ENCODE measurements around the gene APP.

Gene APP

DNA sequence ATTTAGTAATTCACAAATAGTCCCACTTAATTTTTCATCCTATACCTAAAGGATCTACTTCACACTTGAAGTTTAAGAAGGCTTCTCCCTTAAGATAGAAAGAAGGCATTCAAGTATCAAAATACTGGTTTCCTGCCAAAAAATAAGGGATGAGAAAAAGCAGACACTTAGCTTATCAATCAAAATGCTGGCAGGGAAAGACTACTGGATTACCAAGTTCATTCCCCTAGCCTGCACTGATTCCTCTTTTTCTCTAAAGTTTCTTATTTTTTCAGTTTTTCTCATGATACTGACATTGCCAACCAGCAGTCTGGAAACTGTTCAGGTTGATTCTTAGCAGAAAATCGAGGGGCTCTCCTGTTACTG, 231.2 kb downstream of the APP start:
- TF ChIP-seq ZBTB7A (IDR thresholded peaks at IDR 0.05; ENCODE audit: low read depth) (no peak), CEBPB (IDR thresholded peaks at IDR 0.05) (no peak), FOXM1 (IDR thresholded peaks at IDR 0.05; ENCODE audit: borderline replicate concordance, low read depth) (no peak), EP300 (IDR thresholded peaks at IDR 0.05; ENCODE audit: borderline replicate concordance) (no peak), EGR1 (IDR thresholded peaks at IDR 0.05) (no peak), TEAD4 (IDR thresholded peaks at IDR 0.05) (no peak), RAD21 (IDR thresholded peaks at IDR 0.05; ENCODE audit: low read depth) (no peak), CREB1 (IDR thresholded peaks at IDR 0.05; ENCODE audit: low read depth) (no peak), TAF1 (IDR thresholded peaks at IDR 0.05; ENCODE audit: low read depth) (no peak), YY1 (IDR thresholded peaks at IDR 0.05; ENCODE audit: low read depth) (no peak), TCF12 (IDR thresholded peaks at IDR 0.05; ENCODE audit: low read depth) (no peak), MAX (IDR thresholded peaks at IDR 0.05) (no peak), NFIC (IDR thresholded peaks at IDR 0.05) (no peak)
- TF ChIP-seq, protein P1, sequence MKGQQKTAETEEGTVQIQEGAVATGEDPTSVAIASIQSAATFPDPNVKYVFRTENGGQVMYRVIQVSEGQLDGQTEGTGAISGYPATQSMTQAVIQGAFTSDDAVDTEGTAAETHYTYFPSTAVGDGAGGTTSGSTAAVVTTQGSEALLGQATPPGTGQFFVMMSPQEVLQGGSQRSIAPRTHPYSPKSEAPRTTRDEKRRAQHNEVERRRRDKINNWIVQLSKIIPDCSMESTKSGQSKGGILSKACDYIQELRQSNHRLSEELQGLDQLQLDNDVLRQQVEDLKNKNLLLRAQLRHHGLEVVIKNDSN (IDR thresholded peaks at IDR 0.05): no peak
- TF ChIP-seq, protein P2, sequence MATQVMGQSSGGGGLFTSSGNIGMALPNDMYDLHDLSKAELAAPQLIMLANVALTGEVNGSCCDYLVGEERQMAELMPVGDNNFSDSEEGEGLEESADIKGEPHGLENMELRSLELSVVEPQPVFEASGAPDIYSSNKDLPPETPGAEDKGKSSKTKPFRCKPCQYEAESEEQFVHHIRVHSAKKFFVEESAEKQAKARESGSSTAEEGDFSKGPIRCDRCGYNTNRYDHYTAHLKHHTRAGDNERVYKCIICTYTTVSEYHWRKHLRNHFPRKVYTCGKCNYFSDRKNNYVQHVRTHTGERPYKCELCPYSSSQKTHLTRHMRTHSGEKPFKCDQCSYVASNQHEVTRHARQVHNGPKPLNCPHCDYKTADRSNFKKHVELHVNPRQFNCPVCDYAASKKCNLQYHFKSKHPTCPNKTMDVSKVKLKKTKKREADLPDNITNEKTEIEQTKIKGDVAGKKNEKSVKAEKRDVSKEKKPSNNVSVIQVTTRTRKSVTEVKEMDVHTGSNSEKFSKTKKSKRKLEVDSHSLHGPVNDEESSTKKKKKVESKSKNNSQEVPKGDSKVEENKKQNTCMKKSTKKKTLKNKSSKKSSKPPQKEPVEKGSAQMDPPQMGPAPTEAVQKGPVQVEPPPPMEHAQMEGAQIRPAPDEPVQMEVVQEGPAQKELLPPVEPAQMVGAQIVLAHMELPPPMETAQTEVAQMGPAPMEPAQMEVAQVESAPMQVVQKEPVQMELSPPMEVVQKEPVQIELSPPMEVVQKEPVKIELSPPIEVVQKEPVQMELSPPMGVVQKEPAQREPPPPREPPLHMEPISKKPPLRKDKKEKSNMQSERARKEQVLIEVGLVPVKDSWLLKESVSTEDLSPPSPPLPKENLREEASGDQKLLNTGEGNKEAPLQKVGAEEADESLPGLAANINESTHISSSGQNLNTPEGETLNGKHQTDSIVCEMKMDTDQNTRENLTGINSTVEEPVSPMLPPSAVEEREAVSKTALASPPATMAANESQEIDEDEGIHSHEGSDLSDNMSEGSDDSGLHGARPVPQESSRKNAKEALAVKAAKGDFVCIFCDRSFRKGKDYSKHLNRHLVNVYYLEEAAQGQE (IDR thresholded peaks at IDR 0.05; ENCODE audit: low read depth): no peak

DNA sequence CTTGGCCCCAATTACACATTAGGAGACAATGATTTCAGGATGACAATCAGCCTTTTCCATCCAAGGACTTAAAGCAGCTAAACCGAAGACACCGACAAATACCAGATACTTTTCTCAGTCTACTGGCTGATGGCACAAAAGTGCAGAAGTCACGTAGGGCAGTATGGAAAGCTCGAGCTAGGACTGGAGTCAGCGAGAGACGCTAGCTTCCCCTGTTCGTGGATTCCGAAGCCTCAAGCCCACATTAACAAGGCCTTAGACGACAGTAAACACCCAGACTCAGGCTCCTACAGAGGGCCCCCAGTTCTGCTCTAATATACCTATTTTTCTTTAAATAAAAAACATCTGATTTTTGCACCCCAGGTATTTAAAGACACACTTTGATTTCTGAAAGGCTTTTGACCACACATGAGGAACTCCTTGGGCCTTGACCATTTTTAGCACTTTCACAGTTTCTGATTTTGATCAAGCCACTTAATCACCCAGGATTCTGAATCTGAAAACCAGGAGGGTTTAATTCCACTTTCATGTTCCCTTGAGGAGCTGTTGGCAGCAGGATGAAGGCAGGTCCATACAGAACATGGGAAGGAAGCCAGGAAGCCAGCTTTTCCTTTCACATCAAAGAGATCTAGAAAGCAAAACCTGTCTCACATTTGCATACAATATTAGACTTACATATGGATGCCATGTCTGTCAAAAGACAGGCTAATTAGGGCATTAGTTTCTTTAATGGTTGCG, 231.7 kb downstream of the APP start:
- TF ChIP-seq YY1 (IDR thresholded peaks at IDR 0.05; ENCODE audit: low read depth): no peak
- TF ChIP-seq RAD21 (IDR thresholded peaks at IDR 0.05; ENCODE audit: low read depth): no peak

DNA sequence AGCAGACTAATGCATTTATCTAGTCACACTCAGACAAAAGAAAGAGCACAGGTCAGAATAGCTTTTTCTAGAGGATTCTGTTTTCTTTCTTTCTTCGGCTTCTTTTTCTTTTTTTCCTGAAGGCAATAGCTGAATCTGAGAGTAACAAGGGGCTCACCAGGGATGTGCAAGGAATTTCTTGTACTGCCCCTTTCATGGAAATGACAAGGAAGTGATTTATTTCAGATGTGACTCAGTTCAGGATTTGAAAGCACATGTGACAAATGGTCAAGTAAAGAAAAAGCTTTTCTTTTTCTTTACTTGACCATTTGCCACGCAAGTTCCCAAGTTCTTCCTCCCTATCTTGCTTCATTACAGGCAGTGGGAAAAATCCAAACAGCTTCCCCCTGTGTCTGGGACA, 233.8 kb downstream of the APP start:
- TF ChIP-seq TAF1 (IDR thresholded peaks at IDR 0.05; ENCODE audit: low read depth): no peak
- TF ChIP-seq, protein P1 (IDR thresholded peaks at IDR 0.05): no peak
- no peak for TF ChIP-seq CREB1 (IDR thresholded peaks at IDR 0.05; ENCODE audit: low read depth)
- no peak for TF ChIP-seq TEAD4 (IDR thresholded peaks at IDR 0.05)
- TF ChIP-seq TCF12 (IDR thresholded peaks at IDR 0.05; ENCODE audit: low read depth): no peak
- no peak for TF ChIP-seq EP300 (IDR thresholded peaks at IDR 0.05; ENCODE audit: borderline replicate concordance)

DNA sequence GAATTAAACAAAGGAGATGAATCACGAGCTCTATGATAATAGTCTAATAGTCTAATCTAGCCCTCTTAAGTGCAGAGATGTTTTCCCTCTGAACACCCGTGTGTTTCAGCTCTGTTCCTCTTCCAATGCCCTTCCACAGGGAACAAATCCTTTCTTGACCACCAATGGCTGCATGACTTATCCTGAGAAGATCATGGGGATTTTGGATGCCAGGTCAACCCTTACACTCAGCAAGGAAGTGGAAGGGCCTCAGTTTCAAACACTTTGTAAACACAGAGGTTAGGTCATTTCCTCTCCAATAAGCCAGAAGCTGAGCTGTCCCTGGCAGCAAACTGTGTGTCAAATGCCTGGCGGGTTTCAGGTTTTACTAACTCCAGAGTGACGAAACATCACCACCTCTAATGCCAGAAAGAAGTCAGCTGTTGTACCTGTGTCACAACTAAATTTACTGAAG, 235.8 kb downstream of the APP start:
- TF ChIP-seq, protein P1 (IDR thresholded peaks at IDR 0.05): no peak
- no peak for TF ChIP-seq TEAD4 (IDR thresholded peaks at IDR 0.05)
- TF ChIP-seq EP300 (IDR thresholded peaks at IDR 0.05; ENCODE audit: borderline replicate concordance): no peak
- no peak for TF ChIP-seq CEBPB (IDR thresholded peaks at IDR 0.05)
- TF ChIP-seq, protein P2 (IDR thresholded peaks at IDR 0.05; ENCODE audit: low read depth): no peak
- TF ChIP-seq ZBTB7A (IDR thresholded peaks at IDR 0.05; ENCODE audit: low read depth): no peak
- TF ChIP-seq EGR1 (IDR thresholded peaks at IDR 0.05): no peak
- no peak for TF ChIP-seq NFIC (IDR thresholded peaks at IDR 0.05)
- TF ChIP-seq CREB1 (IDR thresholded peaks at IDR 0.05; ENCODE audit: low read depth): no peak

DNA sequence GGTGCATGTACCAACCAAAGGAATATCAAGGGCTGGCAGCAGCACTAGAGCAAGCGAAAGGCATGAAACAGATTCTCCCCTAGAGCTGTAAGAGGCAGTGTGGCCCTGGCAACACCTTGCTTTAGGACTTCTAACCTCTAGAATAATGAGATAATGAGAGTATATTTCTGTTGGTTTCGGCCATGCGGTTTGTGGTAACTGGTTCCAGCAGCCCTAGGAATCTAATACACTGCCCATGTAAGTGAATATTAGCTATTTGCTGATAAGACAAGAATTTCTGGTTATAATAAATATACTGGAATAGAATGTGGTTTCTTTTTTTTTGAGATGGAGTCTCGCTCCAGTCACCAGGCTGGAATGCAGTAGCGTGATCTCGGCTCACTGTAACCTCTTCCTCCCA, 236.4 kb downstream of the APP start:
- TF ChIP-seq EGR1 (IDR thresholded peaks at IDR 0.05): no peak
- TF ChIP-seq CEBPB (IDR thresholded peaks at IDR 0.05): no peak
- no peak for TF ChIP-seq ZBTB7A (IDR thresholded peaks at IDR 0.05; ENCODE audit: low read depth)
- TF ChIP-seq EP300 (IDR thresholded peaks at IDR 0.05; ENCODE audit: borderline replicate concordance): no peak
- TF ChIP-seq CREB1 (IDR thresholded peaks at IDR 0.05; ENCODE audit: low read depth): no peak
- no peak for TF ChIP-seq FOXM1 (IDR thresholded peaks at IDR 0.05; ENCODE audit: borderline replicate concordance, low read depth)
- TF ChIP-seq NFIC (IDR thresholded peaks at IDR 0.05): no peak
- no peak for TF ChIP-seq TEAD4 (IDR thresholded peaks at IDR 0.05)
- TF ChIP-seq TCF12 (IDR thresholded peaks at IDR 0.05; ENCODE audit: low read depth): no peak
- TF ChIP-seq, protein P1 (IDR thresholded peaks at IDR 0.05): no peak
- TF ChIP-seq YY1 (IDR thresholded peaks at IDR 0.05; ENCODE audit: low read depth): no peak

Data from Ishikawa (cell line).